Endodermal cell (in vitro differentiated cells): ENCODE measurements around the gene KCNJ4. TPM values are rescaled to one million over a fixed set of nuclear protein-coding genes. Genes with fewer than 3 reads are reported as not detected.
"Not testable (repeated sequence)": the region's sequence is repeated elsewhere in the genome, so short reads cannot be mapped to it uniquely, and the experiment has no call there.

Experiments used
- DNase-seq: peaks from one replicate; pipeline ENCODE4 v3.0.0-alpha.2; 2017
- H3K27ac ChIP-seq: 2 replicates; pipeline ENCODE4 v1.5.1; 2013; ENCODE audit warnings: mild to moderate bottlenecking, low read depth, low read length, moderate library complexity
- H3K27me3 ChIP-seq: 2 replicates; pipeline ENCODE4 v1.6.1; 2013; ENCODE audit warnings: mild to moderate bottlenecking, low read length, moderate library complexity; ENCODE audit not compliant: insufficient read depth, control insufficient read depth, poor library complexity, severe bottlenecking
- H3K36me3 ChIP-seq: 2 replicates; pipeline ENCODE4 v1.7.0; 2013; ENCODE audit warnings: mild to moderate bottlenecking, low read length, moderate library complexity; ENCODE audit not compliant: control insufficient read depth, insufficient read depth
- H3K4me1 ChIP-seq: one replicate; pipeline ENCODE4 v1.7.0; 2013; ENCODE audit warnings: low read length; ENCODE audit not compliant: control insufficient read depth, insufficient read depth
- H3K4me3 ChIP-seq: 2 replicates; pipeline ENCODE4 v1.5.1; 2013; ENCODE audit warnings: mild to moderate bottlenecking, low read length, moderate library complexity
- H3K9ac ChIP-seq: 2 replicates; pipeline ENCODE4 v1.6.1; 2013; ENCODE audit warnings: mild to moderate bottlenecking, low read length, moderate library complexity; ENCODE audit not compliant: poor library complexity, severe bottlenecking; ENCODE audit errors: extremely low read depth
- H3K9me3 ChIP-seq: 2 replicates; pipeline ENCODE4 v1.6.1; 2013; ENCODE audit warnings: mild to moderate bottlenecking, low read length, moderate library complexity; ENCODE audit not compliant: control insufficient read depth
- H3K27ac Mint-ChIP-seq: 2 replicates; pipeline ENCODE4 v1.8.0; 2020; ENCODE audit warnings: mixed read lengths
- H3K27me3 Mint-ChIP-seq: 2 replicates; pipeline ENCODE4 v1.8.0; 2021; ENCODE audit warnings: mild to moderate bottlenecking, mixed read lengths; ENCODE audit not compliant: insufficient read depth
- H3K36me3 Mint-ChIP-seq: 2 replicates; pipeline ENCODE4 v1.8.0; 2020; ENCODE audit warnings: low read depth, mixed read lengths
- H3K4me1 Mint-ChIP-seq: 2 replicates; pipeline ENCODE4 v1.8.0; 2020; ENCODE audit warnings: mixed read lengths
- H3K4me3 Mint-ChIP-seq: 2 replicates; pipeline ENCODE4 v1.8.0; 2020; ENCODE audit warnings: mild to moderate bottlenecking, moderate library complexity, mixed read lengths
- H3K9me3 Mint-ChIP-seq: 2 replicates; pipeline ENCODE4 v1.8.0; 2020; ENCODE audit warnings: mild to moderate bottlenecking, mixed read lengths
- CTCF ChIP-seq: fragments of 200-600 bp; sonication (generic); conservative IDR thresholded peaks from 2 replicates; pipeline ENCODE4 v1.5.0; 2021; ENCODE audit warnings: antibody characterized with exemption, mild to moderate bottlenecking
- WGBS, 2 experiments: methylation state at CpG; one replicate each; pipeline versions ENCODE4 v1.1.5 to v1.1.7; 2013; ENCODE audit warnings: missing lambda C conversion rate in 2 of 2, mixed read lengths in 1 of 2; ENCODE audit not compliant: insufficient coverage in 1 of 2, insufficient read length in 1 of 2; 5-methylcytosine and 5-hydroxymethylcytosine counted together
- total RNA-seq, 2 donors: library from RNA; stranded (reverse); fragmentation: NEBNext Ultra II Directional in 1 of 2; extraction: Animal tissue kit (Norgen Biotek cat#: 25700) in 1 of 2; gene quantifications; 2 replicates in 1 of 2; 3 replicates in 1 of 2; pipeline ENCODE4 v1.2.1, GENCODE V29; 2021

The KCNJ4 gene
- total RNA-seq, 2 donors from 2014 or later, result 0.37 to 1.4 TPM

GRCh38 chr22:38411016-38411415 lies 44.0 kb downstream of the KCNJ4 start:
- Histone ChIP-seq H3K27me3 (no peaks in the 10 kb centered on the region), H3K4me3 (no peak overlapping the region), H3K9me3 (peaks cover 6% of the 10 kb centered on the region), H3K9ac (no peak overlapping the region), H3K4me1 (no peaks in the 10 kb centered on the region), H3K27ac (no peak overlapping the region), H3K36me3 (no peaks in the 10 kb centered on the region)
- peaks cover 4% of the 10 kb centered on the region for H3K27me3 Mint-ChIP-seq
- DNase-seq, result no peak
- no peak for TF ChIP-seq CTCF
- 98% methylated on average over 2 of the region's 2 CpGs; no CpG with 5 or more reads in 1 of the 2 experiments for WGBS, 2 experiments
- no peak overlapping the region for H3K27ac Mint-ChIP-seq
- H3K4me1 Mint-ChIP-seq, result peaks cover under 1% of the 10 kb centered on the region
- peaks cover 21% of the 10 kb centered on the region for H3K9me3 Mint-ChIP-seq
- no peak overlapping the region for H3K4me3 Mint-ChIP-seq
- H3K36me3 Mint-ChIP-seq, result peaks cover 2% of the 10 kb centered on the region

- H3K36me3 ChIP-seq, H3K27me3 ChIP-seq, H3K27ac Mint-ChIP-seq, H3K4me3 ChIP-seq, H3K4me1 Mint-ChIP-seq, H3K4me3 Mint-ChIP-seq, H3K27me3 Mint-ChIP-seq, H3K27ac ChIP-seq, H3K4me1 ChIP-seq, H3K36me3 Mint-ChIP-seq, DNase-seq, H3K9ac ChIP-seq, H3K9me3 ChIP-seq: not testable (repeated sequence)
- peaks cover 21% of the 10 kb centered on the region for H3K9me3 Mint-ChIP-seq
- WGBS, 2 experiments, result 89 to 95% methylated on average over 6 to 24 of the region's 35 CpGs
These were observed 45.1 kb downstream of the KCNJ4 start for GRCh38 chr22:38409916-38410315.

GRCh38 chr22:38406617-38407016 lies 48.4 kb downstream of the KCNJ4 start:
- H3K4me1 Mint-ChIP-seq, result peaks cover 2% of the 10 kb centered on the region
- no peak for DNase-seq
- Histone ChIP-seq H3K27me3 (no peaks in the 10 kb centered on the region), H3K9ac (no peak overlapping the region), H3K4me3 (no peak overlapping the region), H3K4me1 (no peaks in the 10 kb centered on the region), H3K9me3 (peaks cover 6% of the 10 kb centered on the region), H3K27ac (no peak overlapping the region), H3K36me3 (no peaks in the 10 kb centered on the region)
- peaks cover 2% of the 10 kb centered on the region for H3K36me3 Mint-ChIP-seq
- no peaks in the 10 kb centered on the region for H3K27me3 Mint-ChIP-seq
- no peak overlapping the region for H3K27ac Mint-ChIP-seq
- H3K9me3 Mint-ChIP-seq, result peaks cover 18% of the 10 kb centered on the region
- no peak overlapping the region for H3K4me3 Mint-ChIP-seq
- no peak for TF ChIP-seq CTCF
- 100% methylated on average over 1 to 3 of the region's 4 CpGs for WGBS, 2 experiments

DNA sequence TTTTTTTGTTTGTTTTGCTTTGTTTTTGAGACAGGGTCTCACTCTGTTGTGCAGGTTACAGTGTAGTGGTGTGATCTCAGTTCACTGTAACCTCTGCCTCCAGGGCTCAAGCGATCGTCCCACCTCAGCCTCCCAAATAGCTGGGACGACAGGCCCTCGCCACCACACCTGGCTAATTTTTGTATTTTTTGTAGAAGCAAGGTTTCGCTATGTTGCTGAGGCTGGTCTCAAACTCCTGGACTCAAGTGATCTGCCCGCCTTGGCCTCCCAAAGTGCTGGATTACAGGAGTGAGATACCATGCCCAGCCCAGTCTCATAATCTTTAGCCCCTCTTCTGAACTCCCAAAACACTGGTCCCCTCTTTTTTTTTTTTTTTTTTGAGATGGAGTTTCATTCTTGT lies 50.6 kb downstream of the KCNJ4 start:
- peaks cover 19% of the 10 kb centered on the region for H3K4me1 Mint-ChIP-seq
- H3K9me3 ChIP-seq, result no peaks in the 10 kb centered on the region
- 84 to 97% methylated on average over 3 to 6 of the region's 6 CpGs for WGBS, 2 experiments

More for the DNA sequence above, 50.6 kb downstream of the KCNJ4 start:
- no peak for DNase-seq
- Histone ChIP-seq H3K27me3 (no peaks in the 10 kb centered on the region), H3K4me1 (no peaks in the 10 kb centered on the region), H3K36me3 (no peaks in the 10 kb centered on the region), H3K9ac (no peak overlapping the region), H3K27ac (no peak overlapping the region), H3K4me3 (no peak overlapping the region)
- no peak overlapping the region for H3K4me3 Mint-ChIP-seq
- H3K27ac Mint-ChIP-seq, result no peak overlapping the region
- peaks cover 2% of the 10 kb centered on the region for H3K36me3 Mint-ChIP-seq
- TF ChIP-seq CTCF, result no peak
- no peaks in the 10 kb centered on the region for H3K27me3 Mint-ChIP-seq
- peaks cover 7% of the 10 kb centered on the region for H3K9me3 Mint-ChIP-seq
